ENCODE measurements around the gene SLC22A12. TPM values are rescaled to one million over a fixed set of nuclear protein-coding genes. Genes with fewer than 3 reads are reported as not detected.

SLC22A12 gene
- total RNA-seq, 2 donors from 2014 or later, result not detected

DNA sequence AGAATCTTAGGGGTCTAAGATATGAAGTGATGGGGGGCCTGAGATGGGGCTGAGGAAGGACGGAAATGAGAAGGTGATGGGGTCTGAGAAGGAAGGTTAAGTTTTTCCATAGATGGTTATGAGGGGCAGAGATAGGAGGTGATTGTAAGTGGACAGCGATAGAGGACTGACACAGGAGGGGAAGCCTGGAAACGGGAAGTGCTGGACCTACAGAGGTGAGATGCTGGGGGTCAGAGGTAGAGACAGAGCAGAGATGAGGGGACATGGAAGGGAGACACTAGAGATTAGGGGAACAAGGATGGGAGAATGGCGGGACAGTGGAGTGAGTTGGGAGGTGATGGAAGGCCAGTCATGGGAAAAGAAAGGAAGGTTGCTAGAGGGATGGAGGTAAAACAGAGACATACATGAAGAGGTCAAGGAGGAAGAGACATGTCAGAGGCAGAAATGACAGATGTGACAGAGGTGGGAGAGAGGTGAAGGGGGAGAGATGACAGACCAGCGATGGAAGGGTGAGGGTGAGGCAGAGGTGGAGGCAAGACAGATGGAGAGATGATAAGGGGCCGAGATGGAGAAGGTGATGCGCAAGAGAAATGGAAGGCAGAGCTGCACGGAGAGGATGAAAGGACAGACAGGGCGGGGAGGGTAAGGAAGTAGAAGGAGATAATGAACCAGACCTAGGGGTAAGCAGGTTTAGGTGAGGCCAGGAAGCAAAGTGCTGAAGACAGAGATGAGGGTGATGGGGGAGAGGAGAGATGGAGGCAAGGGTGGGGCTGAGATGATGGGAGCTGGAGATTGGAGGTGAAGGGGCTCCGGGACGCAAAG, 50.8 kb downstream of the SLC22A12 start:
- no peaks in the 10 kb centered on the region for H3K27me3 ChIP-seq (replicated peaks; ENCODE audit: insufficient read depth)
- H3K36me3 ChIP-seq, result no peaks in the 10 kb centered on the region
- no peak overlapping the region for H3K27ac ChIP-seq
- TF ChIP-seq, protein P1, sequence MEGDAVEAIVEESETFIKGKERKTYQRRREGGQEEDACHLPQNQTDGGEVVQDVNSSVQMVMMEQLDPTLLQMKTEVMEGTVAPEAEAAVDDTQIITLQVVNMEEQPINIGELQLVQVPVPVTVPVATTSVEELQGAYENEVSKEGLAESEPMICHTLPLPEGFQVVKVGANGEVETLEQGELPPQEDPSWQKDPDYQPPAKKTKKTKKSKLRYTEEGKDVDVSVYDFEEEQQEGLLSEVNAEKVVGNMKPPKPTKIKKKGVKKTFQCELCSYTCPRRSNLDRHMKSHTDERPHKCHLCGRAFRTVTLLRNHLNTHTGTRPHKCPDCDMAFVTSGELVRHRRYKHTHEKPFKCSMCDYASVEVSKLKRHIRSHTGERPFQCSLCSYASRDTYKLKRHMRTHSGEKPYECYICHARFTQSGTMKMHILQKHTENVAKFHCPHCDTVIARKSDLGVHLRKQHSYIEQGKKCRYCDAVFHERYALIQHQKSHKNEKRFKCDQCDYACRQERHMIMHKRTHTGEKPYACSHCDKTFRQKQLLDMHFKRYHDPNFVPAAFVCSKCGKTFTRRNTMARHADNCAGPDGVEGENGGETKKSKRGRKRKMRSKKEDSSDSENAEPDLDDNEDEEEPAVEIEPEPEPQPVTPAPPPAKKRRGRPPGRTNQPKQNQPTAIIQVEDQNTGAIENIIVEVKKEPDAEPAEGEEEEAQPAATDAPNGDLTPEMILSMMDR (IDR thresholded peaks at IDR 0.05), result no peak
- DNase-seq (ENCODE audit: low spot score) (no peak), ATAC-seq (ENCODE audit: insufficient number of reproducible peaks, low FRiP score, low read depth) (no peak)
- no peaks in the 10 kb centered on the region for H3K9me3 ChIP-seq
- H3K4me1 ChIP-seq (ENCODE audit: control insufficient read depth in 1 of 2, low read depth in 2 of 2), result peaks cover 0 to 37% of the 10 kb centered on the region in 2 donors
- no peak overlapping the region for H3K4me3 ChIP-seq

DNA sequence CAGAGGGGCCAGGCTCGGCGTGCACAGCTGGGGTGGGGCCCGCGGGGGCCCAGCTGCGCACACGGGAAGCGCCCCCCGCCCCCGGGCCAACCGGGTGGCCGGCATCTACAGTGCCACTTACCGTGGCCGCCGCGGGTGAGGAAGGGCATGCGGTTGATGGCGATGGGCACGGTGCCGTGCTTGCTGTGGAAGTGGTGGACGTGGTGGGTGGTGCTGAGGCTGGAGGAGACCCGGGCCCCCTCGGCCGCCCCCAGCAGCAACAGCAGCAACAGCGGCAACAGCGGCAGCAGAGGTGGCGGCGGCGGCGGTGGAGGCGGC, 51.4 kb downstream of the SLC22A12 start:
- Histone ChIP-seq H3K4me3 (no peak overlapping the region), H3K27me3 (replicated peaks; ENCODE audit: insufficient read depth) (no peaks in the 10 kb centered on the region), H3K9me3 (no peaks in the 10 kb centered on the region), H3K36me3 (no peaks in the 10 kb centered on the region), H3K27ac (no peak overlapping the region), H3K4me1 (ENCODE audit: control insufficient read depth in 1 of 2, low read depth in 2 of 2) (peaks cover 0 to 37% of the 10 kb centered on the region in 2 donors)
- ATAC-seq (ENCODE audit: insufficient number of reproducible peaks, low FRiP score, low read depth) (no peak), DNase-seq (ENCODE audit: low spot score) (no peak)
- TF ChIP-seq, protein P1 (IDR thresholded peaks at IDR 0.05), result no peak

DNA sequence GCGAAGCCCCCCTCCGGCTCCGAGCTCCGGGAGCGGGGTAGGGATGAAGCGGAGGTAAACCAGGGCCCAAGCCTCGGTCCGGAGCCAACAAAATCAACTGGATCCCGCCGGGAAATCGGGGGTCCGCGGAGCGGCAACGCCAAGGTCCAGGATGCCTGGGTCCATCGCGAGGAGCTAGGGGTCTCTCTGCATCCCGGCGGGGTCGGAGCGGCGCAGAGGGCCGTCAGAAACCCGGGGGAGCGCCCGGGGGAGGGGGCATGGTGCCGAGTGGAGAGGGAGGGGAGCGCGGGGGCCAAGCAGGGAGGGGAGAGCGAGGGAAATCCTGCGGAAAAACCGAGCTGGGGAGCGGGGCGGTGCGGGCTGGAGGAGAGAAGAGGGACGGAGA, 51.8 kb downstream of the SLC22A12 start:
- TF ChIP-seq, protein P1 (IDR thresholded peaks at IDR 0.05), result no peak
- no peak for DNase-seq (ENCODE audit: low spot score)
- H3K4me1 ChIP-seq (ENCODE audit: control insufficient read depth in 1 of 2, low read depth in 2 of 2), result peaks cover 0 to 32% of the 10 kb centered on the region in 2 donors
- no peaks in the 10 kb centered on the region for H3K36me3 ChIP-seq
- H3K9me3 ChIP-seq, result no peaks in the 10 kb centered on the region
- no peaks in the 10 kb centered on the region for H3K27me3 ChIP-seq (replicated peaks; ENCODE audit: insufficient read depth)
- peak overlapping the region; percentile 58 for H3K4me3 ChIP-seq
- ATAC-seq (ENCODE audit: insufficient number of reproducible peaks, low FRiP score, low read depth), result no peak
- H3K27ac ChIP-seq, result no peak overlapping the region

DNA sequence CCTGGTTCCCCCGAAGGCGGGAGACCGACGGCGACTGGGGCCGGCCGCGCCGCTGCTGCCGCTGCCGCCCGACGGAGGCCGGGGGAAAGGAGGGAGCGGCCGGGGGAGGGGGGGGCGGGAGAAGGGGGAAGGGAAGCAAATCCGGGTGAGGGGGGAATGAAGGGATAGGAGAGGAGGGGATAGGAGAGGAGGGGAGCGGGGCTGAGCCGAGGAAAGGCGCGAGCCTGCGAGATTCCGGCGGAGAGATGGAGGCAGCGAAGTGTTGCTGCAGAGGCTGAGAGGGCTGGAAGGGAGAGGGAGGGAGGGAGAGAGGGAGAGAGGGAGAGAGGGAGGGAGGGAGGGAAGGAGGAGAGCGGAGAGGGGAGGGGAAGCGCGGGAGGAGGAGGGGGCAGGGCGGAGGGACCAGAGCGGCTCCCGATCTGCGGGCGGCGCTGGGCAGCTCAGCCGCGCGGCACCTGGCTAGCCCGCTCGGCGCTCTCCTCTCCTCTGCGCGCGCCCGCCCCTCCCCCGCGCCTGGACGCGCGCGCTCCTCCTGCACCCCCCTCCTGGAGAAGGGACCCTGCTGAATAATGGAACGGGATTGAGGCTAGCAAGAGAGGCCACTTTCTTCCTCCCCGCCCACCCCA, 52.3 kb downstream of the SLC22A12 start:
- no peaks in the 10 kb centered on the region for H3K27me3 ChIP-seq (replicated peaks; ENCODE audit: insufficient read depth)
- H3K27ac ChIP-seq, result no peak overlapping the region
- H3K4me3 ChIP-seq, result peak overlapping the region; percentile 58
- no peaks in the 10 kb centered on the region for H3K36me3 ChIP-seq
- DNase-seq (ENCODE audit: low spot score) (no peak), ATAC-seq (ENCODE audit: insufficient number of reproducible peaks, low FRiP score, low read depth) (no peak)
- TF ChIP-seq, protein P1 (IDR thresholded peaks at IDR 0.05), result no peak
- peaks cover 0 to 27% of the 10 kb centered on the region in 2 donors for H3K4me1 ChIP-seq (ENCODE audit: control insufficient read depth in 1 of 2, low read depth in 2 of 2)
- no peaks in the 10 kb centered on the region for H3K9me3 ChIP-seq

DNA sequence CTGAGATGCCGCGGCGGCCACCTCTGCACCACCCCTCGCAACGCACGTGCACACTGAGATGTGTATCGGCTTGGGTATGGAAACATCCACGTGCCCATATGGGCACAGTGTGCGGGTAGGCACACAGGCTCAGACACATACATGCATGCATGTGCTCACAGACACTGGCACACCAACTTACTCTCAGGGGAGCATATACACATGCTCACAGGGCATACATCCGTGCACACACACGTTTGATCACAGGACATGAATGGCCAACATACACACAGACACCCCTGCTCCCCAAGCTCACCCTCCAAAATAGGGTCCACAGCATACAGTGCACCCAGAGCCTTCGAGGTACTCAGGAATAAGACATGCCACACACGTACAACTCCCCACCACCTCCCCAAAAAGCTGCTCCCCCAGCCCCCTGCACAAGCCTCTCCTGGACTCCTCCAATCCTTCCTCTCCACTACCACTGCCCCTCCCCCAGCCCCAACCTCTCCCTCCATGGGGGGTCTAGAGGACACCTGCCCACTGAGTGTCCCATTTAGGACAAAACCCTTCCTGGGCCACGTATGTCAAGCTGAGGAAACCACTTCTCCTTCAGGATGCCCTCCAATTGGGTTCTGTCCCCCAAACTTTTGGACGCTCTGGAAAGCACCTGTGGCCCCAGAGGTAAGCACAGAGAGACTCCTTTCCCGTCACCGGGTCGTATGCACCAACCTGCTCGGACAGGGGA, 53.1 kb downstream of the SLC22A12 start:
- H3K36me3 ChIP-seq, result no peaks in the 10 kb centered on the region
- peak overlapping the region; percentile 58 for H3K4me3 ChIP-seq
- TF ChIP-seq, protein P1 (IDR thresholded peaks at IDR 0.05), result no peak
- peaks cover 0 to 20% of the 10 kb centered on the region in 2 donors for H3K4me1 ChIP-seq (ENCODE audit: control insufficient read depth in 1 of 2, low read depth in 2 of 2)
- H3K27me3 ChIP-seq (replicated peaks; ENCODE audit: insufficient read depth), result no peaks in the 10 kb centered on the region
- no peak for DNase-seq (ENCODE audit: low spot score)
- no peak for ATAC-seq (ENCODE audit: insufficient number of reproducible peaks, low FRiP score, low read depth)
- H3K27ac ChIP-seq, result no peak overlapping the region
- no peaks in the 10 kb centered on the region for H3K9me3 ChIP-seq

Measured in thoracic aorta (tissue), 2 donors.